IMR-90 (cell line): ENCODE measurements around the gene CD300C.

ENCODE experiments used
- BHLHE40 ChIP-seq: fragments of 150-350 bp; IDR thresholded peaks from 2 replicates; pipeline ENCODE4 v1.6.1; 2016; ENCODE audit warnings: mild to moderate bottlenecking, low read depth, low read length
- CTCF ChIP-seq: conservative IDR thresholded peaks from 2 replicates; pipeline ENCODE4 v1.5.1; 2012; ENCODE audit warnings: mild to moderate bottlenecking, low read depth, low read length, improper control_type of control experiment
- MAFK ChIP-seq: IDR thresholded peaks from 2 replicates; pipeline ENCODE4 v1.6.1; 2012; ENCODE audit warnings: low read depth, low read length, improper control_type of control experiment
- MAZ ChIP-seq: IDR thresholded peaks from 2 replicates; pipeline ENCODE4 v1.6.1; 2012; ENCODE audit warnings: low read depth, mild to moderate bottlenecking, low read length, improper control_type of control experiment, moderate library complexity, borderline replicate concordance
- MXI1 ChIP-seq: IDR thresholded peaks from 2 replicates; pipeline ENCODE4 v1.6.1; 2012; ENCODE audit warnings: low read depth, mild to moderate bottlenecking, low read length, moderate library complexity, borderline replicate concordance
- NFE2L2 ChIP-seq: fragments of 150-350 bp; IDR thresholded peaks from 2 replicates; pipeline ENCODE4 v1.6.1; 2016; ENCODE audit warnings: low read depth, mild to moderate bottlenecking, low read length
- POLR2A ChIP-seq: IDR thresholded peaks from 2 replicates; pipeline ENCODE4 v1.6.1; 2012; ENCODE audit warnings: mild to moderate bottlenecking, low read depth, low read length
- RAD21 ChIP-seq: IDR thresholded peaks from 2 replicates; pipeline ENCODE4 v1.6.1; 2012; ENCODE audit warnings: low read length, improper control_type of control experiment
- USF2 ChIP-seq: fragments of 150-350 bp; IDR thresholded peaks from 2 replicates; pipeline ENCODE4 v1.6.1; 2017; ENCODE audit warnings: mild to moderate bottlenecking, antibody characterized with exemption, low read length, low read depth

- TF ChIP-seq USF2 (no peak), CTCF (no peak), POLR2A (no peak), MXI1 (no peak), RAD21 (no peak), MAZ (no peak), MAFK (no peak), BHLHE40 (no peak), NFE2L2 (no peak)
These were observed 48.4 kb downstream of the CD300C start for GRCh38 chr17:74497471-74497870.
